K562 (cell line): Measurements from ENCODE around the gene FRMD4B. TPM values are rescaled to one million over a fixed set of nuclear protein-coding genes. Genes with fewer than 3 reads are reported as not detected.

Source experiments
- ATAC-seq: fragments of 200-7000 bp; cut with Tn5 transposase; 3 replicates; pipeline ENCODE4 v1.9.1; 2020; ENCODE audit warnings: moderate library complexity
- BruUV-seq: library from RNA; stranded (reverse); fragments of 400-500 nt; replicated peaks from 2 replicates; lab custom pipeline; 2021; lab: Mats Ljungman, UMichigan
- CTCF ChIA-PET: fragments of 300-600 bp; formaldehyde crosslinking; extraction: SDS; loops from one replicate; lab custom pipeline; 2021; ENCODE audit warnings: low intra/inter-chr PET ratio; lab: Yijun Ruan, JAX
- POLR2A ChIA-PET: fragments of 300-600, 350-650 bp; sonication (Branson Sonifier 250); formaldehyde crosslinking; extraction: SDS; loops from one replicate; lab custom pipeline; 2021; ENCODE audit warnings: antibody characterized with exemption, inconsistent platforms; lab: Yijun Ruan, JAX
- DNase-seq, 4 experiments: peaks; one replicate each; pipeline versions ENCODE4 v3.0.0 to v3.0.0-alpha.2; 2011 to 2018; ENCODE audit warnings: low spot score in 3 of 4, mixed read lengths in 3 of 4; ENCODE audit errors: extremely low read depth in 1 of 4
- FAIRE-seq: peaks from 2 replicates; lab custom pipeline; 2011; peaks lifted over from hg19 to GRCh38; lab: Jason Lieb, UNC
- H2AFZ ChIP-seq: 2 replicates; pipeline ENCODE4 v1.6.0; 2011; ENCODE audit warnings: low read depth, low read length, control low read depth, inconsistent platforms
- H3K27ac ChIP-seq: fragments of 200-600 bp; 3 replicates; pipeline ENCODE4 v1.8.0; 2011; ENCODE audit warnings: low read depth, mild to moderate bottlenecking, control low read depth, inconsistent platforms, low read length, moderate library complexity, mixed read lengths; ENCODE audit errors: extremely low read depth
- H3K27me3 ChIP-seq, 2 experiments: fragments of 300-600 bp in 1 of 2; 2 replicates in 1 of 2; 3 replicates in 1 of 2; pipeline versions ENCODE4 v1.6.0 to v1.8.0; 2011; ENCODE audit warnings: inconsistent platforms in 2 of 2, low read length in 2 of 2, mild to moderate bottlenecking in 1 of 2, mixed read lengths in 1 of 2, moderate library complexity in 1 of 2; ENCODE audit not compliant: control insufficient read depth in 2 of 2, insufficient read depth in 2 of 2
- H3K36me3 ChIP-seq: fragments of 300-600 bp; 3 replicates; pipeline ENCODE4 v1.8.0; 2011; ENCODE audit warnings: mild to moderate bottlenecking, low read length, inconsistent platforms; ENCODE audit not compliant: control insufficient read depth, insufficient read depth
- H3K4me1 ChIP-seq, 2 experiments: fragments of 200-600 bp in 1 of 2; replicated peaks in 1 of 2; 2 replicates in 1 of 2; 3 replicates in 1 of 2; pipeline versions ENCODE4 v1.5.1 to v1.8.0; 2011; ENCODE audit warnings: inconsistent platforms in 2 of 2, low read length in 2 of 2, mild to moderate bottlenecking in 1 of 2, mixed read lengths in 1 of 2, moderate library complexity in 1 of 2; ENCODE audit not compliant: control insufficient read depth in 2 of 2, insufficient read depth in 2 of 2
- H3K4me2 ChIP-seq: 2 replicates; pipeline ENCODE4 v1.6.1; 2011; ENCODE audit warnings: low read length, control low read depth, inconsistent platforms, mixed read lengths; ENCODE audit not compliant: insufficient read depth
- H3K4me3 ChIP-seq: fragments of 200-600 bp; sonication (generic), shearing (Covaris generic); 2 replicates; pipeline ENCODE4 v1.5.1; 2016; ENCODE audit warnings: control low read depth, inconsistent platforms
- H3K79me2 ChIP-seq: fragments of 200-600 bp; 3 replicates; pipeline ENCODE4 v1.8.0; 2011; ENCODE audit warnings: low read length, inconsistent platforms; ENCODE audit not compliant: control insufficient read depth, insufficient read depth
- H3K9ac ChIP-seq, 2 experiments: 2 replicates each; pipeline versions ENCODE4 v1.6.0 to v1.6.1; 2011; ENCODE audit warnings: low read depth in 2 of 2, low read length in 2 of 2, control low read depth in 1 of 2, inconsistent platforms in 1 of 2, mild to moderate bottlenecking in 1 of 2, mixed read lengths in 1 of 2; ENCODE audit not compliant: insufficient read depth in 1 of 2
- H3K9me1 ChIP-seq: one replicate; pipeline ENCODE4 v1.6.0; 2011; ENCODE audit warnings: inconsistent platforms, mild to moderate bottlenecking, low read length, moderate library complexity; ENCODE audit not compliant: control insufficient read depth, insufficient read depth
- H3K9me3 ChIP-seq: replicated peaks from 2 replicates; pipeline ENCODE4 v1.5.1; 2011; ENCODE audit warnings: low read depth, low read length, inconsistent platforms; ENCODE audit not compliant: control insufficient read depth, insufficient read depth
- H4K20me1 ChIP-seq: replicated peaks from 2 replicates; pipeline ENCODE4 v1.6.1; 2011; ENCODE audit warnings: low read length, inconsistent platforms, mixed read lengths; ENCODE audit not compliant: control insufficient read depth, insufficient read depth
- BACH1 ChIP-seq: fragments of 200-800 bp; sonication (Bioruptor generic); IDR thresholded peaks from 2 replicates; pipeline ENCODE4 v1.6.1; 2016; ENCODE audit warnings: missing genetic modification characterization, missing compliant biosample characterization
- BDP1 ChIP-seq: IDR thresholded peaks from 3 replicates; pipeline ENCODE4 v1.6.1; 2011; ENCODE audit not compliant: insufficient read length, insufficient read depth
- BMI1 ChIP-seq: fragments of 150-350 bp; IDR thresholded peaks from 2 replicates; pipeline ENCODE4 v1.6.1; 2014; ENCODE audit warnings: low read length
- CHD1 ChIP-seq: fragments of 200-600 bp; sonication (generic); IDR thresholded peaks from one replicate; pipeline ENCODE4 v1.6.1; 2012; ENCODE audit warnings: mild to moderate bottlenecking, moderate library complexity, low read length, inconsistent platforms
- CHD2 ChIP-seq: IDR thresholded peaks from 2 replicates; pipeline ENCODE4 v1.6.1; 2011; ENCODE audit warnings: low read depth, low read length
- CREB3L1 ChIP-seq: fragments of 450-650 bp; IDR thresholded peaks from 2 replicates; pipeline ENCODE4 v1.6.1; 2014; ENCODE audit warnings: low read depth, mild to moderate bottlenecking, moderate library complexity, borderline replicate concordance
- ETV6 ChIP-seq, 3 experiments: fragments of 150-350 bp in 1 of 3; sonication (generic) in 1 of 3; formaldehyde crosslinking in 1 of 3; IDR thresholded peaks; 2 replicates each; pipeline versions ENCODE4 v1.6.1 to v1.8.0; 2014 to 2022; ENCODE audit warnings: borderline replicate concordance in 2 of 3, low read depth in 2 of 3, antibody characterized with exemption in 1 of 3, low read length in 1 of 3, mild to moderate bottlenecking in 1 of 3, missing genetic modification reagents in 1 of 3
- MXD1 ChIP-seq: fragments of 250-450 bp; sonication (Bioruptor Pico); IDR thresholded peaks from 2 replicates; pipeline ENCODE4 v1.8.0; 2021; ENCODE audit warnings: borderline replicate concordance, mild to moderate bottlenecking, moderate library complexity; ENCODE audit not compliant: poor library complexity, severe bottlenecking
- NEUROD1 ChIP-seq: fragments of 150-350 bp; IDR thresholded peaks from 2 replicates; pipeline ENCODE4 v1.6.1; 2014; ENCODE audit warnings: borderline replicate concordance, low read length, low read depth; ENCODE audit not compliant: partially characterized antibody
- NFATC3 ChIP-seq: fragments of 450-650 bp; IDR thresholded peaks from 2 replicates; pipeline ENCODE4 v1.6.1; 2017; ENCODE audit warnings: mild to moderate bottlenecking
- NFIX ChIP-seq: fragments of 250-450 bp; sonication (Bioruptor Pico); IDR thresholded peaks from 2 replicates; pipeline ENCODE4 v1.4.0; 2020; ENCODE audit warnings: low read depth, mild to moderate bottlenecking, moderate library complexity
- POLR3G ChIP-seq: IDR thresholded peaks from 2 replicates; pipeline ENCODE4 v1.6.1; 2011; ENCODE audit not compliant: insufficient read length, insufficient replicate concordance; ENCODE audit errors: extremely low read depth
- RBM22 ChIP-seq: fragments of 200-400 bp; formaldehyde crosslinking; IDR thresholded peaks from 2 replicates; pipeline ENCODE4 v1.6.1; 2018; ENCODE audit warnings: low read length, low read depth; ENCODE audit not compliant: poor library complexity, severe bottlenecking
- SMARCA5 ChIP-seq: fragments of 450-650 bp; IDR thresholded peaks from 2 replicates; pipeline ENCODE4 v1.6.1; 2016
- SMARCE1 ChIP-seq: fragments of 450-650 bp; IDR thresholded peaks from 2 replicates; pipeline ENCODE4 v1.7.1; 2016; ENCODE audit warnings: mild to moderate bottlenecking
- ZBTB2 ChIP-seq: fragments of 450-650 bp; IDR thresholded peaks from 2 replicates; pipeline ENCODE4 v1.6.1; 2016; ENCODE audit warnings: antibody characterized with exemption
- ZC3H11A ChIP-seq: IDR thresholded peaks from 2 replicates; pipeline ENCODE4 v1.6.1; 2012; ENCODE audit warnings: low read depth, low read length, improper control_type of control experiment
- ZNF134 ChIP-seq: fragments of 250-450 bp; sonication (Bioruptor Pico); conservative IDR thresholded peaks from 2 replicates; pipeline ENCODE4 v1.4.0; 2020
- ZSCAN32 ChIP-seq: fragments of 450-650 bp; formaldehyde crosslinking; IDR thresholded peaks from 2 replicates; pipeline ENCODE4 v1.4.0; 2020; ENCODE audit warnings: mild to moderate bottlenecking, moderate library complexity
- WGBS: fragments of 100-300 bp; shearing (Covaris generic); methylation state at CpG from one replicate; pipeline ENCODE4 v1.1.6; 2016; ENCODE audit warnings: low coverage, mixed read lengths; ENCODE audit not compliant: insufficient coverage; ENCODE audit errors: missing lambda C conversion rate; 5-methylcytosine and 5-hydroxymethylcytosine counted together
- in situ Hi-C: fragments of 300-500 bp; cut with MboI; formaldehyde crosslinking; loops from 4 replicates; pipeline ENCODE4 v1.15.0; 2018; ENCODE audit warnings: inconsistent platforms, mixed read lengths
- intact Hi-C: fragments of 100-400 bp; cut with micrococcal nuclease; formaldehyde crosslinking; loops from 2 replicates; pipeline ENCODE4 v1.14.2; 2022
- polyA plus RNA-seq, 8 experiments: library from polyadenylated mRNA; depleted of rRNA in 4 of 8; stranded (reverse) in 5 of 8; unstranded in 3 of 8; fragments of >200 nt; fragmentation: Nextera tagmentation in 2 of 8; fragmentation: Illumina TruSeq in 1 of 8; extraction: Ambion mirVana in 2 of 8; extraction: Trizol in 1 of 8; gene quantifications; 2 replicates each; pipeline versions ENCODE4 v1.2.1 to v1.2.3, GENCODE V29; 2011 to 2014; ENCODE audit warnings: inconsistent platforms in 1 of 8, missing spikeins in 1 of 8
- total RNA-seq, 7 experiments: library from RNA; depleted of rRNA in 6 of 7; stranded (reverse); fragments of >200 nt in 6 of 7; fragmentation: Illumina TruSeq in 2 of 7; extraction: Trizol in 2 of 7; gene quantifications; 2 replicates each; pipeline versions ENCODE4 v1.2.1 to v1.2.3, GENCODE V29; 2011 to 2021; ENCODE audit warnings: low replicate concordance in 1 of 7

The FRMD4B gene
- total and polyA plus RNA-seq, 9 of the 15 experiments (the other 6 are each of a cell fraction or from before 2014, with no cell fraction given), result 0.03 to 0.09 (median 0.04) TPM; not detected in 3

- TF ChIP-seq POLR3G (no peak), CHD1 (no peak), NEUROD1 (no peak), ZSCAN32 (CRISPR knock-in tag) (no peak), RBM22 (no peak), SMARCE1 (no peak)
Observed at GRCh38 chr3:69389520-69390248, 3.8 kb upstream of the FRMD4B start (continued).

GRCh38 chr3:69388241-69388640, 2.4 kb upstream of the FRMD4B start:
- intact Hi-C loops, result no loop called here
- CTCF ChIA-PET, result no interaction called here
- DNase-seq (no peak), FAIRE-seq (no peak), ATAC-seq (no peak)
- BruUV-seq, result no TSS peak
- WGBS, result 0% methylated on average over 4 of the region's 4 CpGs
- POLR2A ChIA-PET, result interaction anchor here (0.6 to 1.0 kb wide), 2 partner anchors 12 to 260 kb away, joined by 3 read pairs; no protein-coding TSS in a partner anchor
- H3K27ac ChIP-seq, result no peak overlapping the region
- H3K4me3 ChIP-seq, result no peak overlapping the region
- H3K4me1 ChIP-seq, result peaks cover 0 to 8% of the 10 kb centered on the region in 2 experiments; a peak in 2 of 5 replicates
- H4K20me1 ChIP-seq, result no peaks in the 10 kb centered on the region
- no peak overlapping the region for H3K4me2 ChIP-seq
- in situ Hi-C loops, result no loop called here
- H3K36me3 ChIP-seq, result no peaks in the 10 kb centered on the region
- peaks cover 0 to 22% of the 10 kb centered on the region in 2 experiments; a peak in 2 of 5 replicates for H3K27me3 ChIP-seq
- H3K9me1 ChIP-seq, result no peaks in the 10 kb centered on the region
- no peak overlapping the region for H2AFZ ChIP-seq
- no peaks in the 10 kb centered on the region for H3K9me3 ChIP-seq
- no peak overlapping the region for H3K9ac ChIP-seq
- H3K79me2 ChIP-seq, result no peaks in the 10 kb centered on the region
- TF ChIP-seq NFIX (CRISPR knock-in tag), result no peak
- no peak for TF ChIP-seq BMI1
- no peak for TF ChIP-seq MXD1 (CRISPR knock-in tag)
- TF ChIP-seq SMARCA5, result no peak
- TF ChIP-seq CREB3L1, result no peak
- no peak for TF ChIP-seq NFATC3
- no peak for TF ChIP-seq CHD2
- TF ChIP-seq ZC3H11A, result no peak
- TF ChIP-seq BACH1 (tag), result no peak
- TF ChIP-seq ZBTB2, result no peak
- no peak for TF ChIP-seq ETV6 (IDR thresholded peaks at IDR 0.05; ENCODE audit: borderline replicate concordance in 1 of 2, low read depth in 2 of 2, low read length in 1 of 2)
- no peak for TF ChIP-seq ETV6 (CRISPR knock-in tag; IDR thresholded peaks at IDR 0.05; ENCODE audit: borderline replicate concordance)
- TF ChIP-seq ZNF134, result no peak
- TF ChIP-seq BDP1, result no peak
